ENCODE measurements around the gene CD2BP2. TPM values are rescaled to one million over a fixed set of nuclear protein-coding genes. Genes with fewer than 3 reads are reported as not detected.

The CD2BP2 gene
- total RNA-seq, 4 donors from 2014 or later, result 33.6 to 43.2 (median 38.5) TPM

DNA sequence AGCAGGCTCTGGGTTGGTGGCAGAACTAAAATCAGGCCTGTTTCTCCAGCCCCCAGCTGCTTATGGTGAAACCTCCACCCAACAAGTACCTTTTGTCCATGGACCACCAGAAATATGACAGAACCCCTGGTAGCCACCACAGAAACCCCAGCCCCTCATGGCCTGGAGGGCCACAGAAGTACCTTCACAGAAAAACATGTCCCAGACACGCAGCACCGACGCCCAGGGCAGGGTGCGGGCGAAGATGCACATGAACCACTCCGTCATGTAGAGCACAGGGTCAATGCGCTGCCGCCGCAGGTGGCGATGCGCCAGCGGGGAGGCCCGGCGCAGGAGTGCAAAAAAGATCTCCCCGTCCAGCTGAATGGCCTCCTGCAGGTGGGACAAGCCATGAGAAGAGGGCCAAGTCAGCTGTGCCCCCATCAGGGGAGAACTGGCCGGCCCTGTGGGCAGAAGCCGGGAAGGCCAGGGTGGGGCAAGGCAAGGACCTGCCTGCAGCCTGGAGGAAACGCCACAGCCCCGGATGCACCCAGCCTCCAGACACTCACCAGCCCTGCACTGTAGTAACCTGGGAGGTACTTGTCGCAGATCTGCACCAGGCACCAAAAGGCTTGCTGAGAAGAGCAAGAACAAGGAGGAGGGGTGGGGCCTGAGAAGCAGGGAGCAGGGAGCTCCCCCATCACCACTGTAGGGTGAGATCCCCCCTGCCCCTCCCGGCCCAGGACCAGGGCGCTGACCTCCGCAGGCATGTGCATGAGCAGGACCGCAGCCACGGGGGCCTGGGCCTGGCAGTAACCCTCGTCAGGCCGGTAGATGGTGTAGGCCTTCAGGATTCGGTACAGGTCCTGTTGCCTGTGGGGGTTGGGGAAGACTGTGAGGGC, 4.1 kb upstream of the CD2BP2 start:
- intact Hi-C loops (cut with DNase I; ENCODE audit: low total_unique reads), result no loop called here
- no peak overlapping the region for H3K4me3 ChIP-seq (ENCODE audit: low read depth, poor library complexity, severe bottlenecking)
- WGBS, 2 donors, result 84 to 90% methylated on average over 28 of the region's 28 CpGs
- TF ChIP-seq, protein P1, sequence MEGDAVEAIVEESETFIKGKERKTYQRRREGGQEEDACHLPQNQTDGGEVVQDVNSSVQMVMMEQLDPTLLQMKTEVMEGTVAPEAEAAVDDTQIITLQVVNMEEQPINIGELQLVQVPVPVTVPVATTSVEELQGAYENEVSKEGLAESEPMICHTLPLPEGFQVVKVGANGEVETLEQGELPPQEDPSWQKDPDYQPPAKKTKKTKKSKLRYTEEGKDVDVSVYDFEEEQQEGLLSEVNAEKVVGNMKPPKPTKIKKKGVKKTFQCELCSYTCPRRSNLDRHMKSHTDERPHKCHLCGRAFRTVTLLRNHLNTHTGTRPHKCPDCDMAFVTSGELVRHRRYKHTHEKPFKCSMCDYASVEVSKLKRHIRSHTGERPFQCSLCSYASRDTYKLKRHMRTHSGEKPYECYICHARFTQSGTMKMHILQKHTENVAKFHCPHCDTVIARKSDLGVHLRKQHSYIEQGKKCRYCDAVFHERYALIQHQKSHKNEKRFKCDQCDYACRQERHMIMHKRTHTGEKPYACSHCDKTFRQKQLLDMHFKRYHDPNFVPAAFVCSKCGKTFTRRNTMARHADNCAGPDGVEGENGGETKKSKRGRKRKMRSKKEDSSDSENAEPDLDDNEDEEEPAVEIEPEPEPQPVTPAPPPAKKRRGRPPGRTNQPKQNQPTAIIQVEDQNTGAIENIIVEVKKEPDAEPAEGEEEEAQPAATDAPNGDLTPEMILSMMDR (IDR thresholded peaks at IDR 0.05), result no peak
- no peak for TF ChIP-seq POLR2A (IDR thresholded peaks at IDR 0.05)
- DNase-seq (ENCODE audit: low spot score in 2 of 2), result no peak

DNA sequence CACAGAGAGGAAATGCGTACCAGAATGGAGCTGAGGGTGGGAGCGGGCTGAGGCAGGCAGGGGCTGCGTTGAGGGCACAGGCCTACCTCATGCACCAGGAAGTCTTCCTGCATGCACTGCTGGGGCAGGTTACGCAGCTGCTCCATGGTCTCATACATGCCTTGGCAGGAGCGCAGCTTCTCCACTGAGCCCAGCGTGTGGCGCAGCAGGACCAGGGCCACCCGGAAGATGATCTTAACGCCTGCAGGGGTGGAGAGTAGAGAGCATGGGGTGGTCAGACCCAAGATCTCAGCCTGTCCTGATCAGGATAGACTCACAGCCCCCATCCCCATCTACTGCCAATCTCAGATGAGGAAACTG, 3.4 kb upstream of the CD2BP2 start:
- WGBS, 2 donors, result 89 to 97% methylated on average over 8 to 9 of the region's 9 CpGs
- no peak for TF ChIP-seq POLR2A (IDR thresholded peaks at IDR 0.05)
- TF ChIP-seq, protein P1 (IDR thresholded peaks at IDR 0.05), result no peak
- intact Hi-C loops (cut with DNase I; ENCODE audit: low total_unique reads), result no loop called here

DNA sequence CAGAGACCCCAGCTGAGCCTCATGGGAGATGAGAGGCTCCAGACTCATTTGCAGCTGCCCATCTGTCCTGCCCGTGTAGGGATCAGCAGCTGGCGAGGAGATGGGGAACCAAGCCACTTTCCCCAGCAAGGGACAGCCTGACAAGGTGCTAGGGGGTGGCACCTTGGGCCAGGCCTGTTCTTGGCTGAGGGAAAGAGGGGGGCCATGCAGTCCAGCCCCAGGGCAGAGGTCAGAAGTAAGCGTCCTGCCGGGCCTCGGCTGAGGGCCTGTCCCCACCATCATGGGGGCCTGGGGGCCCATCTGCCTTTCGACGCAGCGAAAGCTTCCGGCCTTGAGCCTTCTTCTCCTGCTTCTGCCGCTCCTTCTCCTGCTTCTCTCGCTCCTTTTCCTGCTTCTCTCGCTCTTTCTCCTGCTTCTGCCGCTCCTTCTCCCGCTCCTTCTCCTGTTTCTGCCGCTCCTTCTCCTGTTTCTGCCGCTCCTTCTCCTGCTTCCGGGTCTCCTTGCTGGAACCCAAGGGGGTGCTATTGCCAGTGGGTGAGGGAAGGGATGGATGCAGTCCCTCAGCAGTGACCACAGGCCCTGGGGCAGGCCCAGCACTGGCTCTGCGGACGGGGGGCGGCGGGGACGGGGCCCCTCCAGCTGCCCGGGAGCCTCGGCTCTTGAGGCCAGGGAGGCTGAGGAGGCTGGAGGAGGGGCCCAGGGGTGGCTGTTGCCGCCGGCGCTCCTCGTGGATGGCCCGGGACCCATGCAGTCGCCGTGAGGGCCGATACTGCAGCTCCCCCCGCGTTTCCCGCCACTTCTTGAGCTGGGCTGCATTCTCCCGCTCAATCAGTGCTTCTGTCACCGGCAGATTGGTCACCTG, 2.8 kb upstream of the CD2BP2 start:
- DNase-seq (ENCODE audit: low spot score in 2 of 2), result no peak
- WGBS, 2 donors, result 87 to 89% methylated on average over 23 to 37 of the region's 37 CpGs
- intact Hi-C loops (cut with DNase I; ENCODE audit: low total_unique reads), result no loop called here
- TF ChIP-seq, protein P1 (IDR thresholded peaks at IDR 0.05), result no peak
- TF ChIP-seq POLR2A (IDR thresholded peaks at IDR 0.05), result no peak
- no peak overlapping the region for H3K4me3 ChIP-seq (ENCODE audit: low read depth, poor library complexity, severe bottlenecking)

More for the DNA sequence above, 3.4 kb upstream of the CD2BP2 start:
- H3K4me3 ChIP-seq (ENCODE audit: low read depth, poor library complexity, severe bottlenecking), result no peak overlapping the region
- DNase-seq (ENCODE audit: low spot score in 2 of 2), result no peak

DNA sequence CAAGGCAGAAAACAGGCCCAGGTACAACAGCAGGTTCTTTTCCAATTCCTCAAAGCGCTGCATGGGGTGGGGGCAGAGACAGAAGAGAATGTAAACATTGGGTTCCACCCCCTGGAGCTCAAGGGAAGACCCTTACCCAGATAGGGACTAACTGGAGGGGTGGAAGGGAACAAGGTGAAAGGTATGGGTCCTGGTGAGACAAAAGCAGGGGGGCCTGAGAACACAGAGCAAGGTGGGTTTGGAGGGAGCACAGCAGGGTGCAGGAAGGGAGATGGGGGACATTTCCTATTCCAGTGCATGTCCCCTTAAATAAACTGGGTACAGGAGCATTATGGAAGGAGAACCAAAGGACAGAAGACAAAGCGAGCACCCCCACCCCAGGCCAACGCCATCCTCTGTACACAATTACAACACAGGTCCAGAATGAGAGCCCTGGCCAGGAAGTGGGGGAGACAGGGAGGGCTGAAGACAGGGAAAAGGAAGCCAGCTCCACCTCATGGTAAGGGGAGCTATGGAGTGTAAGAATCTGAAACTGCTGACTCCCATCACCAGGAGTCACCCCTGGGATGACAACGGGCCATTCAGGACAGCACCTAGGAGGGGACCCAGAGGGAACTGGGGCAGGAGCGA, 2.1 kb upstream of the CD2BP2 start:
- no peak for DNase-seq (ENCODE audit: low spot score in 2 of 2)
- 72 to 84% methylated on average over 4 to 5 of the region's 5 CpGs for WGBS, 2 donors
- intact Hi-C loops (cut with DNase I; ENCODE audit: low total_unique reads), result no loop called here
- TF ChIP-seq, protein P1 (IDR thresholded peaks at IDR 0.05), result no peak
- TF ChIP-seq POLR2A (IDR thresholded peaks at IDR 0.05), result no peak
- no peak overlapping the region for H3K4me3 ChIP-seq (ENCODE audit: low read depth, poor library complexity, severe bottlenecking)

DNA sequence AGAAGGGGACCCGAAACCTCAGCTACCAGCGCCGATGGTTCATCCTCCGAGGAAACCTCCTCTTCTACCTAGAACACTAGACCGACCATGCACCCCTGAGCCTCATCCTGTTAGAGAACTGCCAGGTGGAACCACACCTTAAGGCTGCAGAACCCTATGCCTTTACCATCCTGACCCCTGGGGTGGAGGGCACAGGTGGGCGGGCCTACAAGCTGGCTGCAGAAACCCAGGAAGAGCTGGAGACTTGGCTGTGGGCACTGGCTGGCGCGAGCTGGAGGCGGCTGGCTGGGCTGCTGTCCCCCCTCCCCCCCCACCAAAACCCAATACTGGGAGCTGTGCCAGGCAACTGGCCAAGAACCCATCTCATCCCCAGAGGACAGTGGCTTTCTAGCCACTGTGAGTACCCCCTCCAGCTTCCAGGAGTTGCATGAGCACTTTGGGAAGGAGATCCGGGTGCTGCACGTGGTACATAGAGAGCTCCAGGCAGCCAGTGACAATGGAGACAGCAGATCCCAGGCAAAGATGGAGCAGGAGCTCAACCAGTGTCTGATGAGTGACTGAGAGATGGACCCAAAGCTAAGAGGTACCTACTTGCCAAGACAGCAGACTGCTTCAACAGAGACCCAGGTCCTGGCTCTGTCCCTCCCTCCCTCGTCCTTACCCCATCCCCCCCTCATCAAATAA, 1.4 kb upstream of the CD2BP2 start:
- DNase-seq (ENCODE audit: low spot score in 2 of 2), result no peak
- 61 to 66% methylated on average over 12 of the region's 12 CpGs for WGBS, 2 donors
- intact Hi-C loops (cut with DNase I; ENCODE audit: low total_unique reads), result no loop called here
- no peak overlapping the region for H3K4me3 ChIP-seq (ENCODE audit: low read depth, poor library complexity, severe bottlenecking)
- TF ChIP-seq, protein P1 (IDR thresholded peaks at IDR 0.05), result no peak
- no peak for TF ChIP-seq POLR2A (IDR thresholded peaks at IDR 0.05)

All from lower leg skin (tissue), 4 donors.